Brain pericyte (primary cell): ENCODE measurements around the gene HTRA2.

Experiments used
- DNase-seq: peaks from one replicate; pipeline ENCODE4 v3.0.0-alpha.2; 2012; ENCODE audit warnings: low read depth, low spot score

The HTRA2 gene

GRCh38 chr2:74515981-74516633 is 13.6 kb upstream of the HTRA2 start:
- DNase-seq = no peak

- DNase-seq = no peak
Measured at GRCh38 chr2:74516650-74517049, 13.1 kb upstream of the HTRA2 start.

- DNase-seq = no peak
Measured at GRCh38 chr2:74522516-74522915, 7.2 kb upstream of the HTRA2 start.

GRCh38 chr2:74524005-74524404 is 5.7 kb upstream of the HTRA2 start:
- DNase-seq = no peak

GRCh38 chr2:74524955-74525716 is 4.6 kb upstream of the HTRA2 start:
- DNase-seq = no peak

- DNase-seq = no peak
Measured at GRCh38 chr2:74525717-74526648, 3.8 kb upstream of the HTRA2 start, which contains the start of gene DQX1. Gene DQX1 (minus strand): TSS chr2:74526231. CDS start chr2:74525729, 502 bp downstream.

GRCh38 chr2:74526649-74527230 is 3.0 kb upstream of the HTRA2 start:
- no peak for DNase-seq

- DNase-seq = no peak
Measured at GRCh38 chr2:74527741-74528140, 2.0 kb upstream of the HTRA2 start.

GRCh38 chr2:74528600-74529356 is 955 bp upstream of the HTRA2 start:
- DNase-seq = no peak

GRCh38 chr2:74530239-74531187 is 780 bp downstream of the HTRA2 start:
- DNase-seq = no peak

GRCh38 chr2:74531666-74532065 is 1.9 kb downstream of the HTRA2 start:
- DNase-seq = no peak

- no peak for DNase-seq
Measured at GRCh38 chr2:74532222-74532621, 2.5 kb downstream of the HTRA2 start.

GRCh38 chr2:74533464-74533863 is 3.7 kb downstream of the HTRA2 start:
- DNase-seq = no peak

GRCh38 chr2:74534411-74534810 is 4.7 kb downstream of the HTRA2 start:
- no peak for DNase-seq

GRCh38 chr2:74535440-74535965 is 5.8 kb downstream of the HTRA2 start:
- no peak for DNase-seq

GRCh38 chr2:74536166-74536950 is 6.6 kb downstream of the HTRA2 start:
- no peak for DNase-seq

- DNase-seq = no peak
Measured at GRCh38 chr2:74537140-74537539, 7.4 kb downstream of the HTRA2 start.

GRCh38 chr2:74538881-74539339 is 9.2 kb downstream of the HTRA2 start:
- DNase-seq = no peak

- no peak for DNase-seq
Measured at GRCh38 chr2:74540291-74540690, 10.6 kb downstream of the HTRA2 start.
